Left ventricle myocardium superior (tissue), 1 donor: ENCODE results near the gene ZNF644. TPM values are rescaled to one million over a fixed set of nuclear protein-coding genes. Genes with fewer than 3 reads are reported as not detected.
"Not testable (repeated sequence)": the region's sequence is repeated elsewhere in the genome, so short reads cannot be mapped to it uniquely, and the experiment has no call there.

Source experiments
- ATAC-seq: fragments of 200-7000 bp; cut with Tn5 transposase; one replicate; pipeline ENCODE4 v1.9.1; 2020; ENCODE audit warnings: mild to moderate bottlenecking, moderate library complexity
- DNase-seq: peaks from one replicate; pipeline ENCODE4 v3.0.0-alpha.2; 2020
- intact Hi-C: fragments of 100-400 bp; cut with micrococcal nuclease; formaldehyde crosslinking; loops from one replicate; pipeline ENCODE4 v1.11.0; 2022
- total RNA-seq: library from RNA; stranded (reverse); fragmentation: NEBNext Ultra II Directional; extraction: Animal tissue kit (Norgen Biotek cat#: 25700); gene quantifications from one replicate; pipeline ENCODE4 v1.2.1, GENCODE V29; 2021
- donor health status: DM: no; HTN: yes; CAD: no; lungs with severe emphysema.

Gene ZNF644
- total RNA-seq, 1 donor from 2014 or later, result 32.5 TPM

DNA sequence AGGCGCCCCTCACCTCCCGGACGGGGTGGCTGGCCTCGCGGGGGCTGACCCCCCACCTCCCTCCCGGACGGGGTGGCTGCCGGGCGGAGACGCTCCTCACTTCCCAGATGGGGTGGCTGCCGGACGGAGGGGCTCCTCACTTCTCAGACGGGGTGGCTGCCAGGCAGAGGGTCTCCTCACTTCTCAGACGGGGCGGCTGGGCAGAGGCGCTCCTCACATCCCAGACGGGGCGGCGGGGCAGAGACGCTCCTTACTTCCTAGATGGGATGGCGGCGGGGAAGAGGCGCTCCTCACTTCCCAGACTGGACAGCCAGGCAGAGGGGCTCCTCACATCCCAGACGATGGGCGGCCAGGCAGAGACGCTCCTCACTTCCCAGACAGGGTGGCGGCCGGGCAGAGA lies 130.1 kb downstream of the ZNF644 start:
- DNase-seq, intact Hi-C loops, ATAC-seq: not testable (repeated sequence)

GRCh38 chr1:90882221-90882620 lies 139.6 kb downstream of the ZNF644 start:
- ATAC-seq, result no peak
- intact Hi-C loops, result no loop called here
- no peak for DNase-seq

DNA sequence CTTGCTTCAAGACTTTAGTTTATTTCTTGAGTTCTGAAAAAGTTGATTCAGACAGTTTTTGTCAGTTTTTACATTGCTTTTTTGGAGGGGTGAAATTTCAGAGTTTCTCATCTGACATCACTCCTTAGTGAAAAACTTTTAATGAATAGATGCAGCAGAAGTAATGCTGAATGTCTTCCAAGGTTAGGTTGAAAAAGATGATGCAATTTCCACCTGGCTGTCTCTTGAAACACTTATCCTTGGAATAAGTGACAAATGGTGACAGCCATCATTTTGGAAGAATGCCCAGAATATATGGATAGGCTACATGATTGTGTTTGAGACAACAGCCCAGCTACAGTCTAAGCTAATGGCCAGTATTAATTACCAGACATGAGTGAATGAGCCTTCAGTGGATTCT lies 140.8 kb downstream of the ZNF644 start:
- DNase-seq, result no peak
- intact Hi-C loops, result no loop called here
- no peak for ATAC-seq

GRCh38 chr1:90879281-90879680 lies 142.6 kb downstream of the ZNF644 start:
- DNase-seq (no peak), ATAC-seq (no peak)
- intact Hi-C loops, result no loop called here

- no peak for ATAC-seq
- intact Hi-C loops, result no loop called here
- DNase-seq, result no peak
Measured at GRCh38 chr1:90876101-90876500, 145.7 kb downstream of the ZNF644 start.
